ENCODE measurements around the gene ZBP1.

DNA sequence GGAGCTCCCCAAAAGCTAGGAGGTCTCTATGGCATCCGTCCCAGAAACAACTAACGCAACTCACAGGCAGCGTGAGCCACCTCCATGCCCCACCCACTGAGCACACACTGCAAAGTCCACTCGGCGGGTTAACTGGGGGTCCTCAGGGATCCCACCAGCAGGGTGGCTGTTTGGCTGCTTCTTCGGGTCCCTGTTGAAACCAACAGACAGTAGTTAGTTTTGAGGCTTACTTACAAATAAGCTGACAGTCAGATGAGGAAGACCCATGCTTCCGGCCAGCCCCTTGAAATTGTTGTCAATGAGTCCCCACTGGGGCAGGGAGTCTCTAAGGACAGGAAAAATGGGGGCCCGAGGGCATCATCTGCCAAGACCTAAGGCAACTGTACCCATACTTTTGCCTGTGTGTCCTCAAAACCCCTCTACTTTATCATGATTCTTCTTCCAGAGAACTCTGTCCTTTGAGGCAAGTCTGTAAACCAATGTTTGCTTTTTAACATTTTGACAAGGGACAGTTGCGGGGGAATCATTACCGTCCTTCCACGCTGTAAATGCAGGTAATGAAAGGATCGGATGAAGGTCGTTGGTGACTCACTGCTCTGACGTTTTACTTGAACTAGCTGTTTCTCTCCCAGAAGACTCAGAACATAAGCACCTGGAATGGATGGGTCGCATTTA, 61.5 kb downstream of the ZBP1 start:
- TF ChIP-seq POLR2A (IDR thresholded peaks at IDR 0.05): no peak
- TF ChIP-seq, protein P1, sequence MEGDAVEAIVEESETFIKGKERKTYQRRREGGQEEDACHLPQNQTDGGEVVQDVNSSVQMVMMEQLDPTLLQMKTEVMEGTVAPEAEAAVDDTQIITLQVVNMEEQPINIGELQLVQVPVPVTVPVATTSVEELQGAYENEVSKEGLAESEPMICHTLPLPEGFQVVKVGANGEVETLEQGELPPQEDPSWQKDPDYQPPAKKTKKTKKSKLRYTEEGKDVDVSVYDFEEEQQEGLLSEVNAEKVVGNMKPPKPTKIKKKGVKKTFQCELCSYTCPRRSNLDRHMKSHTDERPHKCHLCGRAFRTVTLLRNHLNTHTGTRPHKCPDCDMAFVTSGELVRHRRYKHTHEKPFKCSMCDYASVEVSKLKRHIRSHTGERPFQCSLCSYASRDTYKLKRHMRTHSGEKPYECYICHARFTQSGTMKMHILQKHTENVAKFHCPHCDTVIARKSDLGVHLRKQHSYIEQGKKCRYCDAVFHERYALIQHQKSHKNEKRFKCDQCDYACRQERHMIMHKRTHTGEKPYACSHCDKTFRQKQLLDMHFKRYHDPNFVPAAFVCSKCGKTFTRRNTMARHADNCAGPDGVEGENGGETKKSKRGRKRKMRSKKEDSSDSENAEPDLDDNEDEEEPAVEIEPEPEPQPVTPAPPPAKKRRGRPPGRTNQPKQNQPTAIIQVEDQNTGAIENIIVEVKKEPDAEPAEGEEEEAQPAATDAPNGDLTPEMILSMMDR (IDR thresholded peaks at IDR 0.05): no peak
- TF ChIP-seq POLR2AphosphoS5 (IDR thresholded peaks at IDR 0.05): no peak
